NCI-H510A (cell line): ENCODE measurements around the gene DDX39B.

Source experiments
- DNase-seq: peaks from one replicate; lab custom pipeline; 2025; lab: John Stamatoyannopoulos, UW

The DDX39B gene

GRCh38 chr6:31547727-31548543, 6.1 kb upstream of the DDX39B start:
- no peak for DNase-seq

- DNase-seq, result peak; percentile 97
Measured at GRCh38 chr6:31546958-31547726, 5.3 kb upstream of the DDX39B start, which contains the start of gene NFKBIL1. Gene NFKBIL1, plus strand, starts transcription at chr6:31547608. Its CDS starts 87 bp downstream, at chr6:31547695.

DNA sequence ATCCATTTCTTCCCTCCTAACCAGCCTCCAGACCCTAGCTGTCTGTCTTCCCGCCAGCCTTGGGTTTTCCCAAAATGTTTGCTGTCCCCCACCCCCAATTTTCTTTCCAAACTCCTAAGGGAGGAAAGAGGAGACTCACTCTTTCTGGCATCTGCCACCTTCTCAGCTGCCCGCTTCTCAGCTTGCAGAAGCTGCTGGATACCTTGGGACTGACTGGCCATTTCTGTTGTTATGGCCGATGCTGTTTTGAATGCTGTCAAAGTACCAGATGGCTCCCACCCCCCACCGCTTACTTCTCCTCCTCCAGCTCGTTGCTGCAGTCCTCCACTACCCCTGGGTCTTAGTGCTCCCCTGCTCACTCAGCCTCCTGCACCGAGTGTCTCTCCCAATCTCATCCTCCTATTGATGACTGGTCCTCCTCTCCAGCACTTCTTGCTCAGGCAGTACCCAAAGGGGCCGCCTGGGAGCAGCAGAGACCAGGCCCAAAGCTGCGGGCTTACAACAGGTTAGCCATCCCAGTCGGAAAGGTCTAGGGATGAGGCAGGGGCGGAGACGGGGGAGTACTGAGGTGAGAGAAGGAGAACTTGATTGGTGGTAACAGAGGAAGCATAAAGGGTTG, 4.6 kb upstream of the DDX39B start, which contains the start of gene ATP6V1G2:
Gene ATP6V1G2, minus strand, starts transcription at position 270 of the 619 bp plus-strand sequence. Its CDS starts 49 bp downstream, at position 221.
- peak; percentile 98 for DNase-seq

DNA sequence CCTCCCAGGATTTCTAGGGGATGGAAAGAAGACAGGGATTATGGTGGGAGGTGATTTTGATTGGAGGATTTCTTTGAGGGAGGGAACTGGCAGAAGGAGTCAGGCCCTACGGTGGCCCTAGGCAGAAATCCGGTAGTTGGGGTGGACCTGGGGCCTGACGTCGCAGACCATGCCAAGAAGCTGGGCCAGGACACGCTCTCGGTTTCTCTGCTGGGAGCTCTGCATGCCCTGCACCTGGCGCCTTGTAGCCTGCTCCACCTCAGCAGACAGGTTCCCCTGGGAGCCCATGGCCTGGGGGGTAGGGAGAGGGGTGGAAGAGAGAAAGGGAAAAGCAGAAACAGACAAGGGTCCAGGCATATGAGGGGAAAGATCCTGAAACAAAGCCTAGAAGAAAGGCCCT, 3.5 kb upstream of the DDX39B start:
- DNase-seq, result no peak

- DNase-seq, result no peak
Measured at GRCh38 chr6:31544676-31545075, 2.9 kb upstream of the DDX39B start.

GRCh38 chr6:31543639-31544038, 1.8 kb upstream of the DDX39B start:
- DNase-seq, result no peak

DNA sequence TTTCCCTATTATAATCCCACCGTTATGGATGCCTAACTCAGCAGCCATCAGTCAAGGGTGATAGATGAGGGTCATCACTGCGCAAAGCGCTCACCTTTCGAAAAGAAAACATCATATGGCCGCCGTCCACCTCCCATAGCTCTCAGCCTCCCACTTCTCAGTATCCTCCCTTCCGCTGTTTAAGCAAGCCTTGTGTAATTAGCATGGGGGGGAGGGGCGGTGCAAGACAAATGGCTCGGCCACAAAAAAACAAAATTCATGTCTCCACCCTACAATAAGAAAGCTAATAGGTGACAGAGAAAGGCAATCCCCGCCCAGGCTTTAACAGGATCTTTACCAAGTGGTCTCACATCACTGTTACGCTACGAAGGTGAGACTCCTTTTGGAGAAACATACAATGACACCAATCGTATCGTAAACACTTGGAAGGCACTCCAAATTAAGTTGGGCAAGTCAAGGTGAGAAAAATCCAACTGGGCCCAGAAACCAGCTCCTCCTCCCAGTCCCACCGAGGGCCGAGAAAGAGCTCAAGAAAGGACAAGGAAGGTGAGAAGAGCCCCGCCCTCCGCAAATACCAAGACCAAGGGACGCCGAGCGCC, 645 bp downstream of the DDX39B start:
- peak; percentile 71 for DNase-seq

DNA sequence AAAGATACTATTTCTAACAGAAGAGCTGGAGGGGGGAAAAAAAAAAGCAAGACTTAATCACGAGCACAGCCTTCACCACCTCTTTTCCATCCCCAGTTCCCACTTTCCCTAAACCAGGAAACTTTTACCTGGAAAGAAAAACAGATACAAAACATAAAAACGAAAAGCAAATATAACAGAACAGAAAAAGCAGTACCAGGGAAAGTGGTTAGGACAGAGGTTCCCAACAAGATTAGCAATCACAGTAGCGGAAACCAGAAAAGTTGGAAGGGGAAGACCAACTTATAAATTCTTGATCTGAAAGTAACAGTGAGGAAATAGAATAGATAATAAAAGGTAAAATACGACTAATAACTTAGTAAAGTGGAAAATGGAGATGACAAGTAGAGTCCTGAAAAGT, 1.2 kb downstream of the DDX39B start:
- DNase-seq, result no peak

DNA sequence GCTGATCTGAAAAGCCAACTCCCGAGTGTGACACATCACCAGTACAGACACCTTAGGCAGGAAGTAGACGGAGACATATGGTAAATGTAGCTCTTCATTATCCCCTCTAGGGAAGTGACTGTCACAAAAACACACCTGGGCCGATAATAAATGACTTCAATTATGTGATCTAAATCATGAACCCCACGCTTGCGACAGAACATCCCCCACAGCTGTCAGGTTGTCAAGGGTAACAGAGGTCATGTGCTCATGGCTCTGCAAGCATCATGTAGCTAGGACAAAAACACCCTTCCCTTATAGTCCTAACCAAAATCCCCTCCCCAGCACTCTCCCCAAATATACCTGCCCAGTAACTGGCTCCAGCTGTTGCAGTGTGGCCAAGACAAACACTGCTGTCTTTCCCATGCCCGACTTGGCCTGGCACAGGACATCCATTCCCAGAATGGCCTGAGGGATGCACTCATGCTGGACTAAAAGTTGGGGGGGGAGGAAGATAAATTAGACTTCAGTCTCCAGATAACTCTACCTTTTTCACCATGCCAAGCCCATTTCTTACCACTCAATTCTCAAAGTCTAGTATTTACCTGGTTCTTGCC, 2.9 kb downstream of the DDX39B start:
- no peak for DNase-seq

DNA sequence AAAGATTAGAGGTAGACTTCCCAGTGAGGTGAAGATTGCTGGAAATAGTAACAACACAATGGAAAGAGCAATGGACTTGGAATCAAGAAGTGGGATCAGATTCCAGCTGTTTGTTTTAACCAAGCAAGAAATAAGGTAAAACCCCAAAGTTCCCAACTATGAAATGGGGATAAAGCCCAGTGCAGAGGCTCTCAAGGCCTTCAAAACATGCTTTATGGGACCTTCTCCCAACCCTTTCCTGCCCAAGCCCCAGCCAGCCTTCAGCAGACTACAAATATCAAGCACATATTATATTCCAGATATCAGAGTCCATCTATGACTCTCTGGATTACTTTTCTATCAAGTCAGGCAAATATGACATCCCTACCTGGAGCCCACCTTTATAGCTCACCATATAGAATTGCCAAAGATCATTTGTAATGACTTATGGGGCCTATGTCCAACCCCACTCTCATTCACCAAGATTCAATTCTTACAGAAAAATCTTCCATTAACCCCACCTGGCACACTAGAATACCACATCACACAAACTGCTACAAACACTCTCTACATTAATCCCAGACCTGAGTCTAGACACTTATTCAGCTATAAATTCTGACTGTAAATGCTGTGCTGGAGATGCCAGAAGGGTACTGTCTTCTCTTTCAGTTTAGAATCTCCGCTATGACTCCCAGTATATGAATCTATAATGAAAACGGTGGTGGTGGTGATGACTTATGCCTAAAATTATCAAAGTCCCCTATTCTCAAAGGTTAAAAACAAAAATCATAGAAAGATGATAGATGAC, 6.1 kb downstream of the DDX39B start:
- DNase-seq, result no peak

GRCh38 chr6:31534521-31535040, 7.2 kb downstream of the DDX39B start:
- DNase-seq, result no peak

DNA sequence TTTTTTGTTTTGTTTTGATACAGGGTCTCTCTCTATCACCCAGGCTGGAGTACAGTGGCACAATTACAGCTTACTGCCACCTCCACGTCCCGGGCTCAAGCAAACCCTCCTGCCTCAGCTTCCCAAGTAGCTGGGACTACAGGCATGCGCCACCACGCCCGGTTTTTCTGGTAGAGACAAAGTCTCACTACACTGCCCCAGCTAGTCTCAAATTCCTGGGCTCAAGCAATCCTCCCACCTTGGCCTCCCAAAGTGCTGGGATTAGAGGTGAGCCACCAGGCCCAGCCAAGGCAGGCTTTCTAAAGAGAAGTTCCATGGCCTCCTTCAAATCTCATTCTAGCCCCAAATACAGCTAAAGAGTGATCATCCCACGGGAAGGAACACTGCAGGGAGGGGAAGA, 7.8 kb downstream of the DDX39B start:
- DNase-seq, result no peak

DNA sequence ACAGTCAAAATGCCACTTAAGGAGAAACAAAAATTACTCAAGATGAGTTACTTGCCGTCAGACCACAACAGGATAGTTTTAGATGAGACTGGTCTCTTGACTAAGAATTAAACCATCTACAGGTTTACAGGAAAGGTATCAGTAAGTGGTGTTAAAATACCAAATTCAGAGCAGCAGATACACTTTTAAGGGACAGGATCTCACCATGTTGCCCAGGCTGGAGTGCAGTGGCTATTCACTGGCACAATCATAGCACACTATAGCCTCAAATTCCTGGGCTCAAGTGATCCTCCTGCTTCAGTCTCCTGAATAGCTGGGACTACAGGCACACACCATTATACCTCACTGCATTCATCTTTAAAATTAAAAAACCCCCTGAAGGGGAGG, 8.4 kb downstream of the DDX39B start:
- DNase-seq, result no peak

DNA sequence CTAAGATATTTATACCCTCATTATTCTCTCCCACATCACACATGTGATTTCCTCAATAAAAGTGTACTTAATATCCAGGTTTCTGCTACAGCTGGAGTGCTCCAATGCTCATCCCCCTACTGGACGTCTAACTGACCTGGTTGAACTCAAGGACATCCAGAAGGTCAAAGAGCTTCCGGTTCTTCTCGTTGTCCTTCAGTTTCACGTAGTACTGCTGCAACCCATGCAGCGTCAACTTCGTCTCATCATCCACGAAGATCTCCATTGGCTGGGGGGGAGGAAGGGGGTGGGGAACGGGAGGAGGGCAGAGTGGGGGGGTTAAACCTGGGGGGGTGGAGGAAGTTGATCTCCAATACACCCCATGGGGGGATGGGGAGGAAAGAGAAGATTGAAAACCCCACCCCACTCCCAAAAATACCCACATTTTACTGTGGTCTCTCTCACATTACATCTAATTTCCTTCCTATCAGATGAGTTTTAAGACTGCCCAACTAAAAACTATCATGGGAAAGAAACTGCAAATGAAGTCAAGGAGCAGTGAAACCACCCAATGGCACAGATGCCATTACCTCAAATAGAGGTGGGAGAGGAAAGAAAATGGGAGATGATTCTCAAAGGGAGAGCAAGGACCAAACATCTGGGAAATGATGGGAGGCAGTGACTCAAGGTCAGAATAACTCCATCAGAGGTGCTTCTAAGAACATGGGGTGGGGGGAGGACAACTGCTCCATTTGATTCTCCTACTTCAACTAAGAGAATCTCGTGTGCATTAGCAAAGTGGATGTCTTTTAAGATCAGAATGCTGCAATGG, 9.0 kb downstream of the DDX39B start:
- DNase-seq, result no peak

- no peak for DNase-seq
Measured at GRCh38 chr6:31531771-31532643, 9.8 kb downstream of the DDX39B start.

GRCh38 chr6:31531162-31531561, 10.6 kb downstream of the DDX39B start:
- DNase-seq, result no peak

DNA sequence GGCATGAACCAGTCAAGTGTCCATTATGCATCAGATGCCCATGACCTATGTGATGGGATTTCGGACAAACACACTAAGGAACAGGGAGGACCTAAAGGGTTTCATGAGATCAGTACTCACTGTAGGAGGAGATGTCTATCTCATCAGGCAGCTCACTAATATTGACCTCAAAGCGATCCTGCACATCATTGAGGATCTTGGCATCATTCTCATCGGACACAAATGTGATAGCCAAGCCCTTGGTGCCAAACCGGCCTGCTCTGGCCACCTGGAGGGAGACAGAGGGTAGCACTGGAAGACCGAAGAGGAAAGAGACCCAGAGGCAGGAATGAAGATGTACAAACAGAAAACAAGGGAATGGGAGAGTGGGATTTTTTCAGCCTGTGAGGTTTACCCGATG, 11.1 kb downstream of the DDX39B start:
- DNase-seq, result no peak

- DNase-seq, result no peak
Measured at GRCh38 chr6:31529329-31530150, 12.3 kb downstream of the DDX39B start.
